Uterus (tissue), 4 donors: Measurements from ENCODE around the gene TRIM36. TPM values are rescaled to one million over a fixed set of nuclear protein-coding genes. Genes with fewer than 3 reads are reported as not detected.

Experiments
- DNase-seq, 2 donors: peaks; one replicate each; pipeline ENCODE4 v3.0.0-alpha.2; 2019 to 2020
- H3K27ac ChIP-seq, 2 donors: fragments of 200-600 bp; sonication (generic); 1 replicate in 1 of 2; 2 replicates in 1 of 2; pipeline ENCODE4 v1.5.1; 2016 to 2018
- H3K27me3 ChIP-seq, 2 donors: fragments of 200-600 bp; sonication (generic); one replicate each; pipeline ENCODE4 v1.5.1; 2018 to 2019; ENCODE audit warnings: control low read depth in 1 of 2
- H3K36me3 ChIP-seq, 2 donors: fragments of 200-600 bp; sonication (generic); one replicate each; pipeline ENCODE4 v1.5.1; 2019; ENCODE audit warnings: control low read depth in 1 of 2
- H3K4me1 ChIP-seq, 2 donors: fragments of 200-600 bp; sonication (generic); one replicate each; pipeline ENCODE4 v1.5.1; 2018 to 2019; ENCODE audit warnings: control low read depth in 1 of 2
- H3K4me3 ChIP-seq, 2 donors: fragments of 200-600 bp; sonication (generic); 1 replicate in 1 of 2; 2 replicates in 1 of 2; pipeline ENCODE4 v1.5.1; 2018 to 2019; ENCODE audit warnings: mild to moderate bottlenecking in 1 of 2
- H3K9me3 ChIP-seq, 2 donors: fragments of 200-600 bp; sonication (generic); one replicate each; pipeline ENCODE4 v1.5.1; 2019; ENCODE audit warnings: control low read depth in 1 of 2
- CTCF ChIP-seq, 4 experiments: fragments of 200-600 bp in 2 of 4; fragments of 450-650 bp in 2 of 4; sonication (generic) in 2 of 4; IDR thresholded peaks; one replicate each; pipeline ENCODE4 v1.5.1; 2016 to 2019; ENCODE audit warnings: antibody characterized with exemption in 4 of 4, mild to moderate bottlenecking in 2 of 4, moderate library complexity in 1 of 4
- POLR2A ChIP-seq, 2 donors: fragments of 450-650 bp; IDR thresholded peaks; one replicate each; pipeline ENCODE4 v1.6.1; 2016; ENCODE audit warnings: antibody characterized with exemption in 2 of 2, mild to moderate bottlenecking in 1 of 2, moderate library complexity in 1 of 2
- intact Hi-C: fragments of 100-400 bp; cut with DNase I; formaldehyde crosslinking; loops from one replicate; pipeline ENCODE4 v1.15.1; 2023; ENCODE audit warnings: low total_unique reads
- total RNA-seq, 4 donors: library from RNA; depleted of rRNA in 3 of 4; stranded (reverse); fragments of >200 nt in 3 of 4; gene quantifications; one replicate each; pipeline versions ENCODE4 v1.1.0 to v1.2.4, GENCODE V29; 2014 to 2023
- donor health status: DM: yes; HTN: yes; CAD: no.

TRIM36 gene
- total RNA-seq, 4 donors from 2014 or later, result 0.29 to 6.4 (median 1.7) TPM

GRCh38 chr5:115087951-115088350, 81.8 kb downstream of the TRIM36 start:
- no peaks in the 10 kb centered on the region for H3K9me3 ChIP-seq
- no peaks in the 10 kb centered on the region for H3K4me1 ChIP-seq
- H3K27me3 ChIP-seq, result no peaks in the 10 kb centered on the region
- no peak for DNase-seq
- TF ChIP-seq CTCF (IDR thresholded peaks at IDR 0.05), result no peak
- no peak for TF ChIP-seq POLR2A (IDR thresholded peaks at IDR 0.05)
- no peaks in the 10 kb centered on the region for H3K36me3 ChIP-seq
- H3K27ac ChIP-seq, result no peak overlapping the region
- H3K4me3 ChIP-seq, result no peak overlapping the region
- intact Hi-C loops, result no loop called here

- TF ChIP-seq CTCF (IDR thresholded peaks at IDR 0.05), result no peak
- no peak for TF ChIP-seq POLR2A (IDR thresholded peaks at IDR 0.05)
- H3K4me1 ChIP-seq, result no peaks in the 10 kb centered on the region
- H3K4me3 ChIP-seq, result no peak overlapping the region
- H3K27me3 ChIP-seq, result no peaks in the 10 kb centered on the region
- H3K9me3 ChIP-seq, result no peaks in the 10 kb centered on the region
- no peaks in the 10 kb centered on the region for H3K36me3 ChIP-seq
- no peak overlapping the region for H3K27ac ChIP-seq
- intact Hi-C loops, result no loop called here
- DNase-seq, result no peak
These were observed 83.2 kb downstream of the TRIM36 start for GRCh38 chr5:115086473-115086872.

- H3K27me3 ChIP-seq, result no peaks in the 10 kb centered on the region
- TF ChIP-seq POLR2A (IDR thresholded peaks at IDR 0.05) (no peak), CTCF (IDR thresholded peaks at IDR 0.05) (no peak)
- no peak overlapping the region for H3K27ac ChIP-seq
- H3K4me1 ChIP-seq, result no peaks in the 10 kb centered on the region
- no peak overlapping the region for H3K4me3 ChIP-seq
- no peaks in the 10 kb centered on the region for H3K36me3 ChIP-seq
- no peaks in the 10 kb centered on the region for H3K9me3 ChIP-seq
- intact Hi-C loops, result no loop called here
- no peak for DNase-seq
These were observed 85.4 kb downstream of the TRIM36 start for GRCh38 chr5:115084246-115084793.

- Histone ChIP-seq H3K27ac (no peak overlapping the region), H3K9me3 (no peaks in the 10 kb centered on the region), H3K4me3 (no peak overlapping the region), H3K4me1 (no peaks in the 10 kb centered on the region), H3K27me3 (no peaks in the 10 kb centered on the region), H3K36me3 (no peaks in the 10 kb centered on the region)
- intact Hi-C loops, result no loop called here
- no peak for TF ChIP-seq CTCF (IDR thresholded peaks at IDR 0.05)
- no peak for TF ChIP-seq POLR2A (IDR thresholded peaks at IDR 0.05)
- no peak for DNase-seq
These were observed 89.6 kb downstream of the TRIM36 start for GRCh38 chr5:115079924-115080623.

Other genes with a start within 250 kb of the TRIM36 start
- gene PGGT1B, start 93.0 kb upstream of the TRIM36 start, total RNA-seq, result 10 to 100 TPM in 2 of 4 donors, 1 to 10 TPM in 2; 2.3 to 35.5 (median 19.3) TPM
- 10 to 100 TPM in 3 of 4 donors, 1 to 10 TPM in 1; 5.3 to 28.5 (median 16.3) TPM for gene CCDC112, start 126.7 kb upstream of the TRIM36 start, total RNA-seq